Measurements from ENCODE around the gene BRD3.

The BRD3 gene

GRCh38 chr9:134035041-134036039 lies 32.5 kb downstream of the BRD3 start:
- no peak for DNase-seq

GRCh38 chr9:134034215-134035040 lies 33.4 kb downstream of the BRD3 start:
- DNase-seq: no peak

GRCh38 chr9:134033516-134034214 lies 34.2 kb downstream of the BRD3 start:
- DNase-seq: no peak

GRCh38 chr9:134032456-134033222 lies 35.2 kb downstream of the BRD3 start:
- no peak for DNase-seq

- no peak for DNase-seq
Observed at GRCh38 chr9:134031783-134032182, 36.0 kb downstream of the BRD3 start.

- no peak for DNase-seq
Observed at GRCh38 chr9:134030821-134031470, 36.9 kb downstream of the BRD3 start.

- DNase-seq: no peak
Observed at GRCh38 chr9:134029248-134030226, 38.3 kb downstream of the BRD3 start.

- no peak for DNase-seq
Observed at GRCh38 chr9:134028575-134029247, 39.1 kb downstream of the BRD3 start.

GRCh38 chr9:134028076-134028475 lies 39.8 kb downstream of the BRD3 start:
- DNase-seq: no peak

GRCh38 chr9:134027561-134027960 lies 40.3 kb downstream of the BRD3 start:
- no peak for DNase-seq

- no peak for DNase-seq
Observed at GRCh38 chr9:134026981-134027380, 40.8 kb downstream of the BRD3 start.

- no peak for DNase-seq
Observed at GRCh38 chr9:134026581-134026980, 41.2 kb downstream of the BRD3 start.

- peak; percentile 30 for DNase-seq
Observed at GRCh38 chr9:134025606-134026541, 42.0 kb downstream of the BRD3 start.

GRCh38 chr9:134024828-134025605 lies 42.8 kb downstream of the BRD3 start, which contains the start of gene BRD3OS:
Gene BRD3OS (plus strand): TSS chr9:134025481. CDS start chr9:134026748, 1,267 bp downstream.
- peak; percentile 93 for DNase-seq

- DNase-seq: no peak
Observed at GRCh38 chr9:134024214-134024792, 43.5 kb downstream of the BRD3 start.

GRCh38 chr9:134014946-134015345 lies 52.9 kb downstream of the BRD3 start:
- DNase-seq: no peak

GRCh38 chr9:134011401-134011800 lies 56.4 kb downstream of the BRD3 start:
- no peak for DNase-seq

Measured in NCI-H1092 treated with DMSO at 0.1 percent for 48 hours (cell line).